ENCODE data around the gene ARL2BP.

DNA sequence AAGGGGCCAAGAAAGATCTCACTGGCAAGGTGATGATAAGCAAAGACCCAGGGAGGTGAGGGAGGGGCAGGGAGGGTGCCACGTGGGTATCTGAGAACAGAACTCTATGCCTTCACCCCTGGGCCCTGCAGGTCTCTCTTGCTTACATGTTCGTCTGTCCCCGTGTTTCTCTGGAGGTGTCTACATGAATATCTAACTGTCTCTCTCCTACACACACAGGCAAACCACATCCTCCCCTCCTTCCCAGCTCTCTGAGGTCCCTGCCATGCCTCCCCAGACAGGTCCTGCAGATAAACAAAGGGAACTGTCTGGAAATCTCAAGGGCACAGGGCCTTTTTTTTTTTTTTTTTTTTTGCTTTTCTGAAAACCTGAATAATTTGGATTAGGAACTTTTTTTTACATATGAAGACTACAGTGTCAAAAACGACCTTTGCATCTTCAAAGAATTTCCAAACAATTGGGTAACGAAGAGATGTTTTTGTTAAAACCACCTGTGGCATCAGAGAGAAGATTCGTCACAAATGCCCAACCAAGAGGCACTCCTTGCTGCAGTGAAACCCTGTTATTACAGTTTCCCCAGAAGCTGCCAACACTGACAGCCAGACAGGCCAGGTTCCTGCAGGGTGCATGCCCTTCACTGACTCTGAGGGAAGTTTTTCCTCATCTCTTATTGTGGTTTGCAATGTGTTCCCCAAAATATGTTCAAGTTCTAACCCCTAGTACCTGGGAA, 21.6 kb downstream of the ARL2BP start:
- TF ChIP-seq, protein P1, sequence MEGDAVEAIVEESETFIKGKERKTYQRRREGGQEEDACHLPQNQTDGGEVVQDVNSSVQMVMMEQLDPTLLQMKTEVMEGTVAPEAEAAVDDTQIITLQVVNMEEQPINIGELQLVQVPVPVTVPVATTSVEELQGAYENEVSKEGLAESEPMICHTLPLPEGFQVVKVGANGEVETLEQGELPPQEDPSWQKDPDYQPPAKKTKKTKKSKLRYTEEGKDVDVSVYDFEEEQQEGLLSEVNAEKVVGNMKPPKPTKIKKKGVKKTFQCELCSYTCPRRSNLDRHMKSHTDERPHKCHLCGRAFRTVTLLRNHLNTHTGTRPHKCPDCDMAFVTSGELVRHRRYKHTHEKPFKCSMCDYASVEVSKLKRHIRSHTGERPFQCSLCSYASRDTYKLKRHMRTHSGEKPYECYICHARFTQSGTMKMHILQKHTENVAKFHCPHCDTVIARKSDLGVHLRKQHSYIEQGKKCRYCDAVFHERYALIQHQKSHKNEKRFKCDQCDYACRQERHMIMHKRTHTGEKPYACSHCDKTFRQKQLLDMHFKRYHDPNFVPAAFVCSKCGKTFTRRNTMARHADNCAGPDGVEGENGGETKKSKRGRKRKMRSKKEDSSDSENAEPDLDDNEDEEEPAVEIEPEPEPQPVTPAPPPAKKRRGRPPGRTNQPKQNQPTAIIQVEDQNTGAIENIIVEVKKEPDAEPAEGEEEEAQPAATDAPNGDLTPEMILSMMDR (conservative IDR thresholded peaks at IDR 0.05; ENCODE audit: low read length) = no peak
- no peak for TF ChIP-seq EZH2phosphoT487 (IDR thresholded peaks at IDR 0.05; ENCODE audit: borderline replicate concordance, low read depth, low read length)

All from OCI-LY7 (cell line).